Activated CD8-positive, alpha-beta T cell treated with anti-CD3 and anti-CD28 coated beads, Interleukin-2, amount 10 ng/mL, durations not matched to agents 7 days and 5 days (primary cell): ENCODE data around the gene ENPP1. TPM values are rescaled to one million over a fixed set of nuclear protein-coding genes. Genes with fewer than 3 reads are reported as not detected.

ENCODE experiments used
- ATAC-seq: fragments of 150-1000 bp; cut with Tn5 transposase; one replicate; pipeline ENCODE4 v1.10.0; 2021; ENCODE audit warnings: moderate library complexity
- CTCF ChIA-PET: fragments of 350-600 bp; sonication (Branson Sonifier 250); formaldehyde crosslinking; loops from one replicate; lab custom pipeline; 2021; ENCODE audit warnings: antibody characterized with exemption; lab: Charles Lee
- POLR2A ChIA-PET: fragments of 350-600 bp; sonication (Branson Sonifier 250); formaldehyde crosslinking; loops from one replicate; lab custom pipeline; 2021; ENCODE audit warnings: antibody characterized with exemption; lab: Charles Lee
- DNase-seq: peaks from one replicate; pipeline ENCODE4 v3.0.0-alpha.2; 2020
- H3K27ac Mint-ChIP-seq: one replicate; pipeline ENCODE4 v1.8.0; 2021; ENCODE audit warnings: mild to moderate bottlenecking, mixed read lengths
- H3K27me3 Mint-ChIP-seq: one replicate; pipeline ENCODE4 v1.8.0; 2021; ENCODE audit warnings: low read depth, mixed read lengths
- H3K36me3 Mint-ChIP-seq: one replicate; pipeline ENCODE4 v1.8.0; 2021; ENCODE audit warnings: low read depth, mixed read lengths
- H3K4me1 Mint-ChIP-seq: one replicate; pipeline ENCODE4 v1.8.0; 2021; ENCODE audit warnings: low read depth, mixed read lengths
- H3K4me3 Mint-ChIP-seq: one replicate; pipeline ENCODE4 v1.8.0; 2021; ENCODE audit warnings: mild to moderate bottlenecking, mixed read lengths
- H3K9me3 Mint-ChIP-seq: one replicate; pipeline ENCODE4 v1.8.0; 2022; ENCODE audit warnings: mixed read lengths; ENCODE audit not compliant: insufficient read depth
- total RNA-seq, 2 experiments: library from RNA; stranded (reverse); gene quantifications; one replicate each; pipeline ENCODE4 v1.2.3, GENCODE V29; 2021

Gene ENPP1
- total RNA-seq, 2 experiments from 2014 or later: 0.29 to 0.50 TPM

- no peak for DNase-seq
- Mint-ChIP-seq H3K4me3 (no peak overlapping the region), H3K36me3 (no peaks in the 10 kb centered on the region)
Measured at GRCh38 chr6:131920656-131921055, 112.8 kb downstream of the ENPP1 start.

GRCh38 chr6:131923356-131923755 lies 115.5 kb downstream of the ENPP1 start:
- no peak overlapping the region for H3K27ac Mint-ChIP-seq
- POLR2A ChIA-PET: no interaction called here
- no peak overlapping the region for H3K4me3 Mint-ChIP-seq
- peak; percentile 60 for ATAC-seq
- no peaks in the 10 kb centered on the region for H3K4me1 Mint-ChIP-seq
- CTCF ChIA-PET: interaction anchor here (0.6 to 3.6 kb wide), 18 partner anchors 8 to 374 kb away, joined by 3 to 24 read pairs (median 3); no protein-coding TSS in a partner anchor
- no peaks in the 10 kb centered on the region for H3K9me3 Mint-ChIP-seq
- H3K36me3 Mint-ChIP-seq: no peaks in the 10 kb centered on the region
- peak; percentile 68 for DNase-seq
- H3K27me3 Mint-ChIP-seq: peaks cover 11% of the 10 kb centered on the region

More at GRCh38 chr6:131920656-131921055, 112.8 kb downstream of the ENPP1 start:
- Mint-ChIP-seq H3K9me3 (no peaks in the 10 kb centered on the region), H3K27ac (no peak overlapping the region), H3K27me3 (peaks cover 10% of the 10 kb centered on the region), H3K4me1 (peaks cover 21% of the 10 kb centered on the region)
- CTCF ChIA-PET: interaction anchor here (1.1 kb wide), 1 partner anchor 11 kb away, joined by 3 read pairs; no protein-coding TSS in a partner anchor
- ATAC-seq: no peak
- POLR2A ChIA-PET: no interaction called here

- no peak for ATAC-seq
- DNase-seq: no peak
- POLR2A ChIA-PET: no interaction called here
- H3K27ac Mint-ChIP-seq: no peak overlapping the region
- CTCF ChIA-PET: interaction anchor here (0.7 to 3.6 kb wide), 8 partner anchors 10 to 562 kb away, joined by 3 to 24 read pairs (median 3); no protein-coding TSS in a partner anchor
- H3K4me1 Mint-ChIP-seq: no peaks in the 10 kb centered on the region
- H3K4me3 Mint-ChIP-seq: no peak overlapping the region
- peaks cover 9% of the 10 kb centered on the region for H3K27me3 Mint-ChIP-seq
- H3K36me3 Mint-ChIP-seq: no peaks in the 10 kb centered on the region
- no peaks in the 10 kb centered on the region for H3K9me3 Mint-ChIP-seq
Measured at GRCh38 chr6:131924881-131925474, 117.2 kb downstream of the ENPP1 start.

GRCh38 chr6:131929264-131929663 lies 121.4 kb downstream of the ENPP1 start:
- ChIA-PET POLR2A (no interaction called here), CTCF (no interaction called here)
- no peak overlapping the region for H3K4me3 Mint-ChIP-seq
- no peak for ATAC-seq
- DNase-seq: no peak
- H3K27me3 Mint-ChIP-seq: peaks cover 6% of the 10 kb centered on the region
- no peak overlapping the region for H3K27ac Mint-ChIP-seq
- H3K4me1 Mint-ChIP-seq: no peaks in the 10 kb centered on the region
- no peaks in the 10 kb centered on the region for H3K36me3 Mint-ChIP-seq
- no peaks in the 10 kb centered on the region for H3K9me3 Mint-ChIP-seq

GRCh38 chr6:131929976-131930375 lies 122.2 kb downstream of the ENPP1 start:
- H3K27me3 Mint-ChIP-seq: peaks cover 6% of the 10 kb centered on the region
- no peak overlapping the region for H3K27ac Mint-ChIP-seq
- no peak for ATAC-seq
- DNase-seq: no peak
- ChIA-PET CTCF (no interaction called here), POLR2A (no interaction called here)
- no peaks in the 10 kb centered on the region for H3K36me3 Mint-ChIP-seq
- H3K4me3 Mint-ChIP-seq: no peak overlapping the region
- no peaks in the 10 kb centered on the region for H3K9me3 Mint-ChIP-seq
- no peaks in the 10 kb centered on the region for H3K4me1 Mint-ChIP-seq

GRCh38 chr6:131931063-131931750 lies 123.4 kb downstream of the ENPP1 start:
- Mint-ChIP-seq H3K27me3 (peaks cover 2% of the 10 kb centered on the region), H3K9me3 (no peaks in the 10 kb centered on the region), H3K27ac (no peak overlapping the region), H3K4me1 (no peaks in the 10 kb centered on the region), H3K4me3 (no peak overlapping the region), H3K36me3 (no peaks in the 10 kb centered on the region)
- DNase-seq (no peak), ATAC-seq (no peak)
- ChIA-PET CTCF (interaction anchor here (1.3 kb wide), 1 partner anchor 16 kb away, joined by 4 read pairs; no protein-coding TSS in a partner anchor), POLR2A (no interaction called here)

DNA sequence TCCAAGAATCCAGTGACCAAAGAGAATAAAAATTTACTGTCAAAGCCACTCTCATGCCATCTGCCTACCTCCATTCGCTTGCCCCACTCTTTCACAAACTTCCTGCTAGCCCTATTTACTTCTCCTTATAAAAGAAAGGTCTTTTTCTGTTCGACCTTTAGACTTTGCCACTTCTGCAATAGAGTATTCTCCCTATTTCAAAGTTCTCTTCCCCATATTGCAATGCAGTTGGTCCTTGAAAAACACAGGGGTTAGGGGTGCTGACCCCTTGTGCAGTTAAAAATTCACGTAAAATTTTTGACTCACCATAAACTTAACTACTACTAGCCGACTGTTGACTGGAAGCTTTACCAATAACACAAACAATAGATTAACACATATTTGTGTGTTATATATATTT lies 128.3 kb downstream of the ENPP1 start:
- Mint-ChIP-seq H3K9me3 (no peaks in the 10 kb centered on the region), H3K4me3 (no peak overlapping the region), H3K27ac (no peak overlapping the region), H3K36me3 (no peaks in the 10 kb centered on the region), H3K27me3 (no peaks in the 10 kb centered on the region), H3K4me1 (no peaks in the 10 kb centered on the region)
- CTCF ChIA-PET: no interaction called here
- DNase-seq: no peak
- POLR2A ChIA-PET: no interaction called here
- no peak for ATAC-seq

DNA sequence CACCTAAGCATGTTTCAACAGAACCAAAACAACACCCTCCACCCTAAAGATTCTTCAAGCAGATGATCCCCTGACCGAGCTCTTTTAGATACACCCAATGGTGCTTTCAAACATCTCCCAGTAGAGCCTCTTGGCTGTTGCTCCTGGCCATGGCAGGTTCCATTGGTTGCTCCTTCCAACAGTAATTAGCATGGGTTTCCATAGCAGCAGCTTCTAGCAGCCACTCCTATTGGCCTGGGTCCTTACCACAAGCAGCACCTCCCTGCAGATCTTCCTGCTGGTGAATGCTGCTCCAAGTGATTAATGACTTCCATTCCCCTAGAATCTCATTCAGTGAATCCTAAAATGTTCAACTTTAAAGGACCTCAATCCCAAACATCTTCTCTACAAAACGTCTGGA lies 129.4 kb downstream of the ENPP1 start:
- POLR2A ChIA-PET: no interaction called here
- Mint-ChIP-seq H3K27ac (no peak overlapping the region), H3K9me3 (no peaks in the 10 kb centered on the region), H3K36me3 (no peaks in the 10 kb centered on the region), H3K4me1 (no peaks in the 10 kb centered on the region), H3K27me3 (no peaks in the 10 kb centered on the region), H3K4me3 (no peak overlapping the region)
- CTCF ChIA-PET: no interaction called here
- DNase-seq (no peak), ATAC-seq (no peak)

DNA sequence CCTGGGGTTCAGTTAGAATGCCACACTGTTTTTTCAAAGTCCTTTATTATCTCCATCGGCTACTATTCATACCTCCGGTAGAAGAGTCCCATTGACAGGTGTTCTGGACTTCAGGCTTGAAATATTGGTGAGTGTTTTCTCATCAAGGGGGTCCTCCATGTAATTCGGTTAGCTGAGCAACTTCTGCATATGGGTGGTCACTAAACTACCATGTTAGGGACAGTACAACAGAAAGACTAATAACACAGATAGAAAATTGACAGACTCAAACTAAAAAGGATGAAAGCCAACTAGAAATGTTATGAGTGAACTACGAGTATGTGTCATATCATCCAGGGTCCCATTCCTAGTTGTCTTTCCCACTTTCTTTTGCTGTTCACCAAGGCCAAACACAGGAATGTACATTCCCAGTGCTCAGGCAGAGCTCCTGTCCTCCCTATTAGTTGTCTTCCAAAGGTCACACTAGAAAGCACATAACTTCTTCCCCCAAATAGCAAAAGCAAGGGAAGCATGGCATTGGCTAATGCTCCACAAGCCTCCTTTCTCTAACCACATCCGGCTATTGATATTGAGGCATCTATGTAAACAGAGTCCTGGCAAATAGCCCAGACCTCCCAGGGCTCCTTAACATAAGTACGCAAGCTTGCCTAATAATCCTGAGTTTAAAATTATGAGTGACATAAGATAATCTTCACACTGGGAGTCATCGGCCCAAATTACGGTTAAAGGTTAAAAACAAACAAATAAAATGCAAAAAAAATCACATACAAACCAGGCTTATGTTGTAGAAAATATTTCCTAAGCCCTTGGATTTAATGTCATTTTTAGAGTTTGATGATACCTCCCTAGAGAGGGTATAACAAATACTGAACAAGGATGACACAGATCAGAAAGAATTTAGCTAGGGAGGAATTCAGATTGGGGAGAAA lies 130.1 kb downstream of the ENPP1 start:
- H3K9me3 Mint-ChIP-seq: no peaks in the 10 kb centered on the region
- H3K4me3 Mint-ChIP-seq: no peak overlapping the region
- POLR2A ChIA-PET: no interaction called here
- CTCF ChIA-PET: no interaction called here
- H3K36me3 Mint-ChIP-seq: no peaks in the 10 kb centered on the region
- no peak for ATAC-seq
- H3K27ac Mint-ChIP-seq: no peak overlapping the region
- no peak for DNase-seq
- no peaks in the 10 kb centered on the region for H3K4me1 Mint-ChIP-seq
- H3K27me3 Mint-ChIP-seq: no peaks in the 10 kb centered on the region
